GM18498 (cell line): ENCODE data around the gene STAC2.

Source experiments
- ATAC-seq: cut with Tn5 transposase; IDR thresholded peaks from one replicate; pipeline ENCODE4 v1.9.1; 2021; ENCODE audit warnings: mild to moderate bottlenecking, moderate library complexity; ENCODE audit not compliant: unreplicated experiment

Gene STAC2

GRCh38 chr17:39212841-39213480, 12.8 kb downstream of the STAC2 start:
- no peak for ATAC-seq

- ATAC-seq, result no peak
These were observed 13.4 kb downstream of the STAC2 start for GRCh38 chr17:39212195-39212810.

GRCh38 chr17:39210093-39210434, 15.7 kb downstream of the STAC2 start:
- ATAC-seq, result no peak

- no peak for ATAC-seq
These were observed 16.2 kb downstream of the STAC2 start for GRCh38 chr17:39209317-39210092.

GRCh38 chr17:39208893-39209292, 16.9 kb downstream of the STAC2 start:
- peak; percentile 54 for ATAC-seq

GRCh38 chr17:39208136-39208535, 17.6 kb downstream of the STAC2 start:
- ATAC-seq, result no peak

GRCh38 chr17:39205112-39205526, 20.6 kb downstream of the STAC2 start:
- ATAC-seq, result no peak

GRCh38 chr17:39204245-39204644, 21.5 kb downstream of the STAC2 start:
- no peak for ATAC-seq

- no peak for ATAC-seq
These were observed 24.7 kb downstream of the STAC2 start for GRCh38 chr17:39200957-39201510.

- ATAC-seq, result peak; percentile 74
These were observed 25.5 kb downstream of the STAC2 start, which contains the start of gene RPL19 for GRCh38 chr17:39200070-39200879. Gene RPL19, plus strand, starts transcription at chr17:39200283. Its CDS starts 62 bp downstream, at chr17:39200345.

- peak; percentile 67 for ATAC-seq
These were observed 26.0 kb downstream of the STAC2 start for GRCh38 chr17:39199820-39200069.

GRCh38 chr17:39198186-39198566, 27.6 kb downstream of the STAC2 start:
- no peak for ATAC-seq

GRCh38 chr17:39197380-39198185, 28.2 kb downstream of the STAC2 start, which contains the start of gene CACNB1:
Gene CACNB1, minus strand, starts transcription at chr17:39197669. Its CDS starts 174 bp downstream, at chr17:39197495.
- ATAC-seq, result no peak

GRCh38 chr17:39196808-39197291, 28.9 kb downstream of the STAC2 start:
- ATAC-seq, result no peak

- no peak for ATAC-seq
These were observed 29.4 kb downstream of the STAC2 start for GRCh38 chr17:39196241-39196807.

- ATAC-seq, result no peak
These were observed 30.1 kb downstream of the STAC2 start for GRCh38 chr17:39195568-39196160.

GRCh38 chr17:39194985-39195524, 30.7 kb downstream of the STAC2 start:
- no peak for ATAC-seq

GRCh38 chr17:39194089-39194984, 31.4 kb downstream of the STAC2 start:
- no peak for ATAC-seq
